ENCODE data around the gene GPC5.

DNA sequence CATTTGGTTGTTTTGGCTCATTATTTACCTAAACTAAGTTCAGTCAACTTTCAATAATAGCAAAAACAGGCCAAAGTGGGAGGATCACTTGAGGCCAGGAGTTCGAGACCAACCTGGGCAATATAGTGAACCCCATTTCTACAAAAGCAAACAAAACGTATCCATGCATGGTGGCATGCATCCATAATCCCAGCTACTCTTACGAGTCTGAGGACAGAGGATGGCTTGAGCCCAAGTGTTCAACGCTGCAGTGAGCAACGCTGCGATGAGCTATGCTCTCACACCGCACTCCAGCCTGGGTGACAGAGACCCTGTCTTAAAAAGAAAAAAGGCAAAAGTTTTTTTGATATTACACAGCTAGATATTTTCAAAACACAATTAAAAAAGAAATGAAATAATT, 1258.2 kb downstream of the GPC5 start:
- no peak for TF ChIP-seq CTCF (IDR thresholded peaks at IDR 0.05)
- TF ChIP-seq POLR2A (IDR thresholded peaks at IDR 0.05): no peak
